ENCODE measurements around the gene NCOA3. TPM values are rescaled to one million over a fixed set of nuclear protein-coding genes. Genes with fewer than 3 reads are reported as not detected.

The NCOA3 gene
- total RNA-seq, 1 experiment from 2014 or later: 13.8 TPM

DNA sequence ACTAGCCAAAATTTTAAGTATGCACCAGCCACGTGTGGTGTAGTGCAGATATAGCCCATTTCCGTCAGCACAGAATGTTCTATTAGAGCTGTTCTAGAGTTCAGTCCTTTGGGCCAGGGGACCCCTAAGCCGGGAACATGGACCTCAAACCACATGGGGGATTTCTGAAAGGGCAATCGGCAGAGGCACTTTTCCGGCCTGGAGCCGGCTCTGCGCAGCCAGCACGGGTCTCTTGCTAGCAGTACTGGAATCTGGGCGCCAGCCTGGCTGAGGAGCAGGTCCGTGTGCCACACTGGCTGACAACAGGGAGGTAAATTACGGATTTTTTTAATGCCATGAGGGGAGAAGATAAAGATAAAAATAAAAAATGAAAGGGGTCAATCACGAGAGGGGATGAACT is 163.1 kb downstream of the NCOA3 start:
- DNase-seq (ENCODE audit: low read depth): no peak

DNA sequence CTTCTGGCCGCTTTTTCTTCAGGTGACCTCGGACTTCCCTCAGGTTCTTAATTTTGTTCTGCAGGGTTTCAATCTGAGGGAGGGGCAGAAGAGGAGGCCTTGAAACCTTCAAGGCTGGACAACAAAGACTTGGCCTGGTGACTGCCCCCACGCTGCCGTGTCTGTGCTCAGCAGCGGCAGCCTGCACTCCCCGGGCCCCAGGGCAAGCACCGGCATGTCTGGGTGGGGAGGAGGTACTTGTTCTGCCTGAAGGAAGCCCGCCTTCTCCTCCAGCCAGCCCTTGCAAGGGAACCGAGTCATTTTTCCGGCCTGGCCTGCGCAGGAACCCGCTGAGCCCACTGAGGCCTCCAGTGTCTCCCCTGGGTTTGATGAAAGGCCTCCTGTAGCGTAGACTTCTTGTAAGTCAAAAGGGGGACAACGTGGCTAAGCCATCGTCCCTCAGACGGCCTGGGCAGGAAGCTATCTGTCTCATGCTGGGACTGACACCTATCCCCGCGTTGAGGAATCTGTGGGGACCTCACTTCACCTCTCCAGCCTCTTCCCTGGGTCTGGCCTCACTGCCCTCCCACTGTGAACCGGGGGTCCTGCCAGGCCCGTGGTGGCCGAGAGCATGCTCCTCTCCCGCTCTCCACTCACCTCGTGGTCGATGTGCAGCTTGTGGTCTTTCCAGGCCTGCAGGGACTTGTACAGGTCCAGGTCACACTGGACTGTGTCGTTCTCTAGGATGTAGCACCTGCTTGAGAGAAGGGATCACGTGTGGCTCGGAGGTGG is 163.7 kb downstream of the NCOA3 start:
- no peak for DNase-seq (ENCODE audit: low read depth)

DNA sequence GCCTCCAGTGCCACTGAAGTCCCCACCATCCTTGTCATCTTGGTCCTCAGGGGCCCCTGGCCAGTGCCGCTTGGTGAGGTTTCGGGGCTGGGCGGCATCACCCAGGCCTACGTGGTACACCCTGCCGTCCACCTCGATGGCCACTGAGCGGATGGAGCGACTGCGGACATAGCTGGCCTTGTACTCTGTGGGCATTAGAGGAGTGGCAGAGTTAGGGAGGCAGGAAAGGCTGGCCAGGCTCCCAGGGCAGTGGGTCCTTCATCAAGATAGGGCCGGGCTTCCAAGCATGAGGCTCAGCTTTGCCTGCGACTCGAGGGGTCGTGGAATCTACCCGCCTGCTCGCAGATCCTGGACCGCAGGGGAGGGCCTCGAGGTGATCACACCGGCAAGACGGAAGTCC is 164.6 kb downstream of the NCOA3 start:
- no peak for DNase-seq (ENCODE audit: low read depth)

DNA sequence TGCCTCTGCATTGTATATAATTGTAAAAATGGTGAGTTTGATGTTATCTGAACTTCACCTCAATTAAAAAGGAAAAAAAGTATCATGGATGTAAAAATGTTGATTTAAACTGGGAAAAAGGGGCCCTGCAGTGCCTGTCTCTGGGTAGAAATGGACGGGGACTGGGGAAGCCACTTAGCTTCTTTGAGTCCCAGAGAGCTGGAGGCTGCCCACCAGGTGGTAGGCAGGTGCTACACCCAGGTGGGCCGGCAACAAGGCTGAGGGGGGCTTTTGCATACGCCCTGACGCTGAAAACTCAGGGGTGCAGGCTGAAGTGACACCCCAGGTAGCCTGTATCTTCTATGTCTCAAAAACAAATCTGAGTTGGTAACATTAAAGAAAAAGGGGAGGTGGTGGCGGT is 165.4 kb downstream of the NCOA3 start:
- no peak for DNase-seq (ENCODE audit: low read depth)

DNA sequence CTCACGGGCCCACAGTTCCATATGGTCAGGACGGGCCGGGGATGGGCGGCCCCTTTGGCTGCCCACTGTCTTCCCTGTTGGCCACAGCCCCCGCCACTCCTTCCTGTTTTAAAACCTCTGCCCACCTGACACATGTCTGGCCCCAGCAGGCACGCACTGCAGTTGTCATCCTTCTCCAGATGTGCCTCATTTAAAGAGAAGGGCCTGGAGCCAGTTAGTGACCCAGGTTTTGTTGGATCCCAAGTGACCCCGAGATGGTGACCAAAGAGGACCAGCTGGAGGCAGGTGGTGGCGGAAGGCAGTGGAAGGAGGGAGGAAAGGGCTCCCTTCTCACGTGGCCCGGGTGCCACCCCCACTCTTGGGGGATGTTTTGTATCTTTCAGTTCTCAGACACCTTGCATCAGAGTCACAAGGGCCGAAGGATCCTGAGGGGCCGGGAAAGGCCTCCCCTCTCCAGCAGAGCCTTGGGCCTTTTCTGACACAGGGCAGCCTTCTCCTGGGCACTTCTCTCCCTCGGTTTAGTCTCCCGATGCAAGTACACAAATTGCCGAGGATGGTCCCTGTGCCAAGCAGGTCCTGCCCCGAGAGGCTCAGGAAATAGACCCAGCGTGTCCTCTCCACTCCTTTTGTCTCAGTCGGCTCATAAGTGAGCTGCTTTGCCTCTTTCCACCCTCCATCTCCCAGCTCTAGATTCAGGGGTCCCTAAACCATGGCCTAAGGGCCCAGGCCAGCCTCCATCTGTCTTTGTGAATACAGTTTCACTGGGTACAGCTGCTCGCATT is 166.0 kb downstream of the NCOA3 start:
- no peak for DNase-seq (ENCODE audit: low read depth)

DNA sequence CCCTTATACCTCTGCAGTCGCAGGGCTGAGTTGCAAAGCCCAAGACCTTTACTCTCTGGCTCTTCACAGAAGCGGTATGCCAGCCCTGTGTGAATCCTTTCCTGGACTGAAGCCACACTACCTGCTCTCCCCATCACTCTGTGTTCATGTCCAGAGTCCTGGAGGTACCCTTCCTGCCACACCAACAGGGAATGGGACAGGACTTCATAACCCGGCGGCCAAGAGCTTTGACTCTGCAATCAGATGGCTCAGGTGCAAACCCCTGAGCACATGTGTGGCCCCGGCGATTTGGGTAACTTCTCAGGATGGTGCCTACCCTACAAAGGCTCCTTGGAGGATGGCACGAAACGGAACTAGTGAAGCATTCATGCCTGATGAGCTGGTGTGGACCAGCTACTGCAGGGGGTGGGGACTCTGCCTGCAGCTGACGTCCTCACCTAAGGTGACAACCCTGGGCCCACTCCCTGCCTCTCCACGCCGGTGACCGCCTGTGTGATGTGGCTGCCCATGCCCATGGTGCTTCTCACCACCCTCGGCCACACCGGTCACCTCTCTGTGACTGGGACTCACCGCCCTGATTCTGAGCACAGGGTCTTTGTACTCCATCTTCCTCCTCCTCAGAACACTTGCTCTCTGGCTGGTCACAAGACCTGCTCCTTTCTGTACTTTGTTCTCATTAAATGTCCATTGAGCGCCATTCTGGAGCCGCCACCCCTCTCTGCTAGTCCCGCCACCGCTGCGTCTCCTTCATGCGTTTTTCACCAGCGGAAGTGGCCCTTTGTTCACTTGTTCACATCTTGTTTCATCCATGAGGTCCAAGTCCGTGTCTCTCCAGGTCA is 166.8 kb downstream of the NCOA3 start:
- no peak for DNase-seq (ENCODE audit: low read depth)

DNA sequence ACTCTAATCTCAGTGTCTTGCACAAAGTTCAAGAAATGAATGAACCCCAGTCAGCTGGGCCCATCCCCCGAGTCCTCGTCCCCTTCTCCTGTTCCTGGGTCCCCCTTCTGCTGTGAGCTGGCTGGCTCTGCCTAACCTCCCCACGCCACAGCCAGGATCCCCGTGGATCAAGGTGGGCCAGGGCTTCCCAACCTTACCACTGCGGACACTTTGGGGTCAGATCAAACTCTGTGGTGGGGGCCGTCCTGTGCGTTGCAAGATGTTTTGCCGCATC is 167.4 kb downstream of the NCOA3 start:
- DNase-seq (ENCODE audit: low read depth): no peak

DNA sequence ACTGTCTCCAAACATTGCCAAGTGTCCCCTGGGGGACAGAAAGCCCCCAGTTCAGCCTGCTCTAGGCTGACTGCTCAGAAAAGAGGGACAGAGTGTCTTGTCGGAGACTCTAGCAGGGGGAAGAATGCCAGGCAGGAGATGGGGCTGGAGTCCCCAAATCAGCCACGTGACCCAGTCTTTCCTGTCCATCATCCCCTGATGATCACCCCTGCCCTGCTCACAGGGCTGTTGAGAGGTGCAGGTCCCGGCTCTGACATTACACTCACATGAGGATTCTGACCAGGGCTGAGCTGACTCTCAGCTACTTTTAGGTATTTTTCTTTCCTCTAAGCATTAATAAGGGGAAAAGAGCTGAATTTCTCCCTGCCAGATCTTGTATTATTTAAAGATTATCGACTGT is 167.8 kb downstream of the NCOA3 start:
- no peak for DNase-seq (ENCODE audit: low read depth)

DNA sequence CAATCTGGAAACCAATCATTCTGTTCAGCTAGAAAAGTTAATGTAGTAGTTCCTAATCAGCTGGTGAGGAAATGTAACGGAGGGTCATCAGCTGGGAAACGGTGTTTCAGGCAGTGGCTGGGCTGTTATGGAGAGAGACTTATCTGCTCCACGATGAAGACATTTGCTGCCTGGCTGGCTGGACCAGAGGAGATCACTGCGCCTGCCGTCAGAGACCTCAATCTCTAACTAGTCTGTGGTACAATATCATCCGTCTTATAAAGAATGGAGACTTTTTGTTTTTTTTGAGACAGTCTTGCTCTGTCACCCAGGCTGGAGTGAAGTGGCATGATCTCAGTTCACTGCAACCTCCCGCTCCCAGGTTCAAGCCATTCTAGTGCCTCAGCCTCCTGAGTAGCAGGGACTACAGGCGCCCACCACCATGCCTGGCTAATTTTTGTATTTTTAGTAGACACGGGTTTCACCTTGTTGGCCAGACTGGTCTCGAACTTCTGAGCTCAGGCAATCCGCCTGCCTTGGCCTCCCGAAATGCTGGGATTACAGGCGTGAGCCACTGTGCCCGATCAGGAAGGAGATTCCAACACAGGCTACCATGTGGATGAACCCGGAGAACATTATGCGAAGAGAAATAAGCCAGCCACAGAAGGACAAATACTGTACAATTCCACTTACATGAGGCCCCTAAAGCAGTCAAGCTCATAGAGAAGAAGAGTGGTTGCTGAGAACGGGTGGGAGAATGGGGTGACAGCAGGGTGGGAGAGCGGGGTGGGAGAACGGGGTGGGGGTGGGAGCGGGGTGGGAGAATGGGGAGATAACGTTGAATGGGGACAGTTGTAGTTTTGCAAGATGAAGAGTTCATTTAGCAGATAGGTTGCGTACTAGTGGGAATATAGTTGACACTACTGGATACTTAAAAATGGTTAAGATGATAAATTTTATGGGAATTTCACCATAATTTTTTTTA is 168.5 kb downstream of the NCOA3 start:
- DNase-seq (ENCODE audit: low read depth): no peak

DNA sequence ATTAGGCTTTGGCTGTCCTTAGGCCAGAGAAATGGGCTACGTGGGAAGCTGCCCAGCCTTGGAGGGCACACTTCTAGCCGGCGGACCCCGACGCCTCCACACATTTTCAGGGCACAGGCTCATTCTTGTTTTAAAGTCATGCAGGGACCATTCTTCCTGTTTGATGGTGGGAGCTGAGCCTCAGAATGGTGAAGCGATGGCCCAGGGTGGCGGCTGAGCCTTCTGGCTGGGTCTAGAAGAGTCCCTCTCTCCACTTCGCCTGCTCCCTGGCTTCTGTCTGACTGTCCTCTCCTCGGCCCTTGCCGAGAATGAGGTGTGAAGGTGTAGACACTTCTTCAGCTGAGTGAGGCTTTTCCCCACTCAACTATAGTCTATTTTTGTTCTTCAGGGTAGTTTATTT is 169.2 kb downstream of the NCOA3 start:
- DNase-seq (ENCODE audit: low read depth): no peak

DNA sequence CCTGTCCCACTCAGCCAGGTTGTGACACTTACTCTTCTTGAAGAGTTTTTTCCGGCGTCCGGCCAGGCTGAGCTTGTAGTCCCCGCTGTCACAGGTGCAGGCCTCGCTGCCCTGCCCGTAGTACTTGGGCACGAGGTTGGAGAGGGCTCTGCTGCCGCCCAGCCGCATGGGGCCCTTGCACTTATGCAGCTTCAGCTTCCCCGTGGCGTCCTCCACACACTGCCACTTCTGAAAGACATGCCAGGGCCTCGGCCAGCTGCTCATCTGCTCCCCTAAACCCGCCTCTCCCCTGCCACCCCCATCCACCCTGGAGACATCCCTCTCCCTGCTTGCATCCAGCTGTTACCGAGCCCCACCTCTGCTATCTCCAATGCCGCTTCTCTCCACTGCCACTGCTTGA is 170.5 kb downstream of the NCOA3 start:
- DNase-seq (ENCODE audit: low read depth): no peak

DNA sequence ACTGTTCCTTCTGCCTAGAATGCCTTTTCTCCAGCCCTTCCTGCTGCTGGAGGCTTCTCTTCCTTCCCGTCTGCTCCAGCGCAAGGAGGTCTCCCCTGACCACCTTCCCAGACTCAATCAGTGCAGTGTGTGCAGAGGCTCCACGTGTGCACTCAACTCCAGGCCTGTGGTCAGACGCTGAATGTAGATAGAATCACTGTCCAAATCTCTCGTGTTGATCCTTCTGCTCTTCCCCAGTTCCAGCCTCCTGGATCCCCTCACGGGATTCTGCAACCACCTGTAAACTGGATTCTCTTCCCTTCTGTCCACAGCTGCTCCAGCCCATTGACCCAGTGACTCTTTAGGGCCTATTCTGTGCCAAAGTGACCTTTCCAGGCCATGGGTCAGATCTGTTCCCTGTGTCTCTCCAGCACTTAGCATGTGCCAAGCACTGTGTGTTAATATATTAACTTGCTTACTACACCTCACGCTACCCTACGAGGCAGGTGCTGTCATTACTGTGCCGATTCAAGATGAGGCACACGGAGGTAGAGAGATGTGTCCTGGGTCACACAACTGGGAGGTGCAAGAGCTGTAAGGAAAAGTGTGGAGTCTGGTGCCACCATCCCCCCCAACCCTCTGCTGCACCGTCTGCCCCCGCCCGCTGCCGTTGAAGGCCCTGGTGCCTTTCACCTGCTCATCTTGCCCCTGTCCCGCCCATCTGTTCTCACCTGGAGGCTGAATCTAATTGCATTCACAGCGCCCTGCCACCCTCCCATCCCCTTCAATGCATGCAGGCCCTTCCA is 171.4 kb downstream of the NCOA3 start:
- no peak for DNase-seq (ENCODE audit: low read depth)

DNA sequence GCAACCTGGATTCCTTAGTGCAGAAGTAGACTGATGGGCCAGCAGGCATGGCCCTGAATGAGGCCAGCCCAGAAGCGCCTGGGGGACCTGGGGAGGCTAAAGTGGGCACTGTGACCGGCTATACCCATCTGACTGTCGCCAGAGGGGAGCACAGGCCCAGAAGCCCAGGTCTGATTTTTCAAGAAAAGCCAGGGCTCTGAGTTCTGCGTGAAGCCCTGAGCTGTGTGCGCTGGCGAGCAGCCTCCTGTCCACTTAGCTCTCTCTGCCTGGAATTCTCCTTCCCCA is 171.9 kb downstream of the NCOA3 start:
- no peak for DNase-seq (ENCODE audit: low read depth)

DNA sequence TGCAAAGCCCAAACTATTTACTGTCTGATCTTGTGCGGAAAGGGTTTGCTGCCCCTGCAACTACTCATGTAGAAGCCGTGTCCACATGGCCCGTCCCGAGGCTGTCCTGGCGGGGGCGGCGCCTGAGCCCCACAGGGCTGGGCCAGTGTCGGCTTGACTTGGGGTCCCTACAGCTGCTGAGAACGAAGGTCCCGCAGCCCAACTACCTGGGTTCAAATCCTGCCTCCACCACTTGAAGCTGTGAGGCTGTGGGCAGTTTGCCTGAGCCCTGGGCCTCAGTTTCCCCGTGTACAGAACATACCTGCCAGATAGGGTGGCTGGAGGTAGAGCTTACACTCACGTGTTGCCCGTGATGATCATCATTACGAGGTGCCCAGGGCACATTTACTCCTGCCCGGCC is 172.5 kb downstream of the NCOA3 start:
- DNase-seq (ENCODE audit: low read depth): no peak

DNA sequence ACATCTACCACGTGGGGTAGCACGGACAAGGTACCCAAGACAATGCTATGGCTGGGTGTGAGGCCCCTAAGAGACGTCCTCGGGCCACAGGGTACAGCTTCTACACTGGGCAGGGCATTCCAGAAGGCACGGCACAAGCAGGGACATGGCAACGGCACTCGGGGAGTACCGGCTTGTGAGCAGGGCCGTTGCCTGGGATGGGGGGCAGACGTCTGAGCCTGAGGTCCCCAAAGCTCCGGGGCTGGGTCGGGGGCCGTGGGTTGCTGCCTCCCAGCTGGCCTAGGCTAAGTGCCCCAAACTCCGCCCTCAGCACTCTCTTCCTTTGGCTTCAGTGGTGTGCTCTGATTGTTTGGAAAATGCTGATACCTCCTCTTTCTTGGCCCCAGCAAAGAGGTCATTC is 173.0 kb downstream of the NCOA3 start:
- no peak for DNase-seq (ENCODE audit: low read depth)

DNA sequence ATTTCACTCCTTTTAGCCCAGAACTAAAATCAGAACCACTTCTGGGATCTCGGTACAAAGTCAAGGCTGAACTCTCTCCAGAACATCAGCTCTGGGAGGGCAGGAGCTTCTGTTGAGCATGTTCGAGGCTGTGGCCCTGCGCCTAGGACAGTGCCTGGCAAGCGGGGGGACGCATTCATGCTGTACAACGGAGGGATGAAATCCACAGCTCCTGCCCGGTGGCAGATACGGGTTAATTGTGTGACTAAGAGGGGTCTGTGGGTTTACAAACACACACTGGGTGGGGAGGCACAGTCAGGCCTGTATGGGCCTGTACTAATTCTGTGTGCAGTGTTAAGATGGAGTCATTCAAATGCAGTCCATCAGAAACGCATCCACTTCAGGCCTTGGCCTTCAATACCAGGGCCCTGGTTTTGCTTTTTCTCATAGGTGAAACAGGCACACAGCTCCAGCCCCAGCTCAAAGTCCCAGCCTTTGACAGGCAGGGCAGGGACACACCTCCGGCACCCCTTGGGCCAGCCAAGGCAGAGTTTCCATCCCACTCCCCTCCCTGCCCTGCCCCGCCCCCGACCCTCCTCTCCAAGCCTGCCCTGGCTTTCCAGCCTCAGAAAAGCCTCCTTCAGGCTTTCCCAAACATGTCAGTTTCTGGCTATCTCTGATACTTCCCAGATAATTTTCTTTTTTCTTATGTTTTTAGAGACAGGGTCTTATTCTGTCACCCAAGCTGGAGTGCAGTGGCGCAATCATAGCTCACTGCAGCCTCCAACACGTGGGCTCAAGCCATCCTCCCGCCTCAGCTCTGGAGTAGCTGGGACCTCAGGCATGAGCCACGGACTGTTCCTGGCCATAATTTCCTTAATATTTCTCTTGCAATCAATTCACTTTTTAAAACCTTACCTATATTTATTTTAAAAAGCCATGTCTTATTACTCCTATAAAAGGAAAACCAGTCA is 173.8 kb downstream of the NCOA3 start:
- DNase-seq (ENCODE audit: low read depth): no peak

DNA sequence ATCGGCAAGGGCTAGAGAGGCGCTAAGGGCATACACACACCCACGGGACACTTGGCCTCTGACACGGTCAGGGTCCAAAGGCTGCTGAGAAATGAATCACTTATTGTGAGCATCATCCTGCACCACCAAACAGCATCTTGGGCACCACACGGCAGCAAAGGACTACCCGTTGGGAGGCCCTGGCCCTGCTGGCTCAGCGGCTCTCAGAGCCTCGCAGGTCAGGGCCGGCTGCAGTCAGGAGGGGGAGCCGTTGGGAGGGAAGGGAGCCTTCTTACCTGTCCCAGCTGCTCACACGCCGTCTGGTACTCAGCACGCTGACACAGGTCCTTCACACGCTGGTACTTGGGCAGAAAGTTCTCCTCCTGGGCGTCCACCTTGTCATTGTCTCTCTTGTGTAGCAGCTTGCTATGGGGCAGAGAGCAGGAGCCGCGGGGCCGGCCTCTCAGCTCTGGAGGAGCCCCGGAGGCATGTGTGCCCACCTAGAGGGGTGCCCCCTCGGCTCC is 174.6 kb downstream of the NCOA3 start:
- DNase-seq (ENCODE audit: low read depth): no peak

DNA sequence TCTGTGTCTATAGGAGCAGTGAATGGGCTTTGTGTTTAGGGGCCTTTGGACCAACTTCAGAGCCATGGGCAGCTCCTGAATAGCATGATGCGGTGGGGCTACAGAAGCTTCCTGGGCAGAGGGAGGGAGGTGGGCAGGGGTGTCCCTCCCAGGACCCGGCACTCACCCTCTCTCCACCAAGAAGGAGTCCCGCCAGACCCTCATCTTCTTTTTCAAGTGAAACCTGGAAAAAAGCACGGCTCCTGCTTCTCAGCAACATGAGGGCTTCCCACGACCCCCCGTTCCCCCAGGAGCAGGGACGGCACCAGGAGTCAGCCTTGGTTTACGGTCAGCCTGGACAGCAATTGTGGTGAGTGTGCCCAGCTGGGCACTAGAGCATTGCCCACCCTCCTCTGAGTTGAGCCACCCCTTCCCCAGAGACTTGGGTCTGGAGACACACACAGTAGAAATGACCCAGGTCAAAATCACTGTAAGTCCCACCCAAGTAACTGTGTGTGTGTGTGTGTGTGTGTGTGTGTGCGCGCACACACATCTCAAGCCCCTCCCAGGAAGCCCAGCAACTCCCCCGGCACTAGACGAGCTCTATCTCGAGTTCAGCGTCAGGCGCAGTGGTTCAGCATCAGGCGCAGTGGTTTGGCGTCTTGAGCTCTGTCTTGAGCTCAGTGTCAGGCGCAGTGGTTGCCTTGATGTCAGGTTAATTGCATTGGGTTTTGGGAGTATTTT is 175.4 kb downstream of the NCOA3 start:
- no peak for DNase-seq (ENCODE audit: low read depth)

Measured in HT1080 (cell line).